ENCODE measurements around the gene PDGFB.

PDGFB gene

GRCh38 chr22:39225591-39225990 is 19.2 kb downstream of the PDGFB start:
- Histone ChIP-seq H3K4me3 (no peak overlapping the region), H3K27me3 (peaks cover 0 to 24% of the 10 kb centered on the region in 2 donors), H3K4me1 (no peaks in the 10 kb centered on the region), H3K36me3 (peaks cover 0 to 46% (median 0%) of the 10 kb centered on the region in 3 donors), H3K27ac (no peak overlapping the region), H3K9me3 (no peaks in the 10 kb centered on the region)
- intact Hi-C loops (cut with DNase I; ENCODE audit: low total_unique reads) = no loop called here
- no peak for DNase-seq
- TF ChIP-seq, protein P1, sequence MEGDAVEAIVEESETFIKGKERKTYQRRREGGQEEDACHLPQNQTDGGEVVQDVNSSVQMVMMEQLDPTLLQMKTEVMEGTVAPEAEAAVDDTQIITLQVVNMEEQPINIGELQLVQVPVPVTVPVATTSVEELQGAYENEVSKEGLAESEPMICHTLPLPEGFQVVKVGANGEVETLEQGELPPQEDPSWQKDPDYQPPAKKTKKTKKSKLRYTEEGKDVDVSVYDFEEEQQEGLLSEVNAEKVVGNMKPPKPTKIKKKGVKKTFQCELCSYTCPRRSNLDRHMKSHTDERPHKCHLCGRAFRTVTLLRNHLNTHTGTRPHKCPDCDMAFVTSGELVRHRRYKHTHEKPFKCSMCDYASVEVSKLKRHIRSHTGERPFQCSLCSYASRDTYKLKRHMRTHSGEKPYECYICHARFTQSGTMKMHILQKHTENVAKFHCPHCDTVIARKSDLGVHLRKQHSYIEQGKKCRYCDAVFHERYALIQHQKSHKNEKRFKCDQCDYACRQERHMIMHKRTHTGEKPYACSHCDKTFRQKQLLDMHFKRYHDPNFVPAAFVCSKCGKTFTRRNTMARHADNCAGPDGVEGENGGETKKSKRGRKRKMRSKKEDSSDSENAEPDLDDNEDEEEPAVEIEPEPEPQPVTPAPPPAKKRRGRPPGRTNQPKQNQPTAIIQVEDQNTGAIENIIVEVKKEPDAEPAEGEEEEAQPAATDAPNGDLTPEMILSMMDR (IDR thresholded peaks at IDR 0.05) = no peak

- TF ChIP-seq, protein P1 (IDR thresholded peaks at IDR 0.05) = no peak
- H3K27me3 ChIP-seq = peaks cover 0 to 19% of the 10 kb centered on the region in 2 donors
- H3K4me3 ChIP-seq = no peak overlapping the region
- no peak overlapping the region for H3K27ac ChIP-seq
- H3K36me3 ChIP-seq = peaks cover 0 to 36% (median 0%) of the 10 kb centered on the region in 3 donors
- H3K4me1 ChIP-seq = no peaks in the 10 kb centered on the region
- no peaks in the 10 kb centered on the region for H3K9me3 ChIP-seq
- no peak for DNase-seq
- intact Hi-C loops (cut with DNase I; ENCODE audit: low total_unique reads) = no loop called here
Observed at GRCh38 chr22:39224550-39224949, 20.2 kb downstream of the PDGFB start.

- Histone ChIP-seq H3K4me3 (no peak overlapping the region), H3K27me3 (peaks cover 0 to 19% of the 10 kb centered on the region in 2 donors), H3K27ac (no peak overlapping the region), H3K9me3 (no peaks in the 10 kb centered on the region), H3K4me1 (no peaks in the 10 kb centered on the region), H3K36me3 (peaks cover 0 to 34% (median 0%) of the 10 kb centered on the region in 3 donors)
- intact Hi-C loops (cut with DNase I; ENCODE audit: low total_unique reads) = no loop called here
- no peak for DNase-seq
- TF ChIP-seq, protein P1 (IDR thresholded peaks at IDR 0.05) = no peak
Observed at GRCh38 chr22:39223091-39223710, 21.6 kb downstream of the PDGFB start.

DNA sequence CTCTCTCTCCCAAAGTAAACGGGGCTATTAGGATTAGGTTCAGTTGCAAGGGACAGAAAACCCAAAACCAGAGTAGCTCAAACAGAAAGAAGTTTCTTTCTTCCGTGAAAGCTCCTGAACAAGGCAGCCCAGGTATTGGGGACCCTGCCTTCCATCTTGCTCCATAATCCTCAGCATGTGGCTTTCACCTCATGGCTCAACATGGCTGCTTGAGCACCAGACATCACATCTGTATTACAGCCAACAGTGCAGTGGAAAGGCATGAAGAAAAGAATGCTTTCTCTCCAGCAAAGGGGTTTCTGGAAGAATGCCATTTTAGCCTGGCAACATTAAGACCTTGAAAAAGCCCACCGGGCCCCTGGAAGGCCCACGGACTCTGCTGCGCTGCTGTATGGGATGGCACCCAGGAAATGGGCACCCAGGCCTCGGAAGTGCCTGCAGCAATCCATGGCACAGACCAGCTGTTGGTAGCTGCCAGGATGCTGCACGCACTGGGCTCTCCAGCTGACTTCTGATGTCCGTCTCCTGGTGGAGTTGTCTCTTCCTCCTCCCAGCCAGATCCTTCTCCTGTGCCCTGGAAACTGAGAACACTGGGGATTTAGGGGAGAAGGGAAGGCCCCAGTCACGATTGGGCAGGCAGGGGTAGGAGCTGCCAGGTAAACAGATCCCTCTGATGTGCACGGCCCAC is 22.6 kb downstream of the PDGFB start:
- peak in 1 of 2 donors; percentile 5 for DNase-seq
- Histone ChIP-seq H3K4me3 (no peak overlapping the region), H3K4me1 (no peaks in the 10 kb centered on the region), H3K27ac (no peak overlapping the region), H3K36me3 (peaks cover 0 to 27% (median 0%) of the 10 kb centered on the region in 3 donors), H3K9me3 (no peaks in the 10 kb centered on the region), H3K27me3 (peaks cover 0 to 19% of the 10 kb centered on the region in 2 donors)
- TF ChIP-seq, protein P1 (IDR thresholded peaks at IDR 0.05) = no peak
- intact Hi-C loops (cut with DNase I; ENCODE audit: low total_unique reads) = no loop called here

DNA sequence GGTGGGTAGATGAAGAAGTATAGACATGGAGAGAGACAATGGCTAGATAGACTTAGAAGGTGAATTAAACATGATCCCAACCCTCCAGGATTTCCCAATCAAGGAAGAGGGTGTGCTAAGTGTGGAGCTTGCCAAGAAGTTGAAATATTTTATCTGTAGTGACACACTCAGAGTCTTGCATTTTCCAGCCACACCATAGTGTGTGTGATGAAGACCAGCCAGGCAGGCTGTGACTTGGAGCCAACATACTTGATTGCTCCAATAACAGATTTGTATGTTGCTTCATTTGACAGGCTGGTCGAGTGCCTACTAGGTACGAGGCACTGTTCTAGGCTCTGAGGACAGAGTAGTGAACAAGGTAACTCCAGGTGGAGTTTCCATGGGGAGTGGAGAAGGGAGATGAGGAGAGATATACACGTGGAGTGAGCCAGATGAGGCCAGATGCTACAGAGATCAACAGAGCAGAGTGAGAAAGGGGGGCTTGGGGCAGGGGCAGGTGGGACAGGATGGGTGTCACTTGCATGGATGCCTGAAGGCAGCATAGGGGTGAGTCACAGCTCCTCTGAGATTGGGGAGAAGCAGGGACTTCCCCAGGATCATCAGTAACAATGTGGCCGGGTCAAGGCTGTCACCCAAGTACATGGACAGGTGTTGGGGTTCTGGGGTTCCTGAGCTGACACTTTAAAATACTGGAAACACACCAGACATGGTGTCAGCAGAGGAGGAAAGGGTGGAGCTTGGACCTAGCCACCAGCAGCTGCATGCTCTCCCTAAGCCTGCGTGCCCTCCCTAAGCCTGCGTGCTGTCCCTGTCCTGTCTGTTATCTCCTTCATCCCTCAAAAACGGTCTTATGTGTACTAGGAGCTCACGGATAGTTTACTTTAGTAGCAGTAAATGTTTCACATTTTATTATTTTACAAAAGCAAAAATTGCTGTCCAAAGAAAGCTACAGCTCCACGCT is 23.6 kb downstream of the PDGFB start:
- Histone ChIP-seq H3K4me1 (no peaks in the 10 kb centered on the region), H3K9me3 (no peaks in the 10 kb centered on the region), H3K27me3 (peaks cover 0 to 20% of the 10 kb centered on the region in 2 donors), H3K36me3 (peaks cover 0 to 20% (median 0%) of the 10 kb centered on the region in 3 donors), H3K4me3 (no peak overlapping the region), H3K27ac (no peak overlapping the region)
- peak in 1 of 2 donors; percentile 19 for DNase-seq
- TF ChIP-seq, protein P1 (IDR thresholded peaks at IDR 0.05) = no peak
- intact Hi-C loops (cut with DNase I; ENCODE audit: low total_unique reads) = no loop called here

Data from tibial artery (tissue), 4 donors.